NK-92 treated with Interleukin-12 subunit alpha and Interleukin-12 subunit beta, amount 100 ng/mL, for 24 hours (cell line): ENCODE measurements around the gene PTPRM.
"Not testable (repeated sequence)": the region's sequence is repeated elsewhere in the genome, so short reads cannot be mapped to it uniquely, and the experiment has no call there.

ENCODE experiments used
- DNase-seq: peaks from one replicate; lab custom pipeline; 2025; lab: John Stamatoyannopoulos, UW

The PTPRM gene

DNA sequence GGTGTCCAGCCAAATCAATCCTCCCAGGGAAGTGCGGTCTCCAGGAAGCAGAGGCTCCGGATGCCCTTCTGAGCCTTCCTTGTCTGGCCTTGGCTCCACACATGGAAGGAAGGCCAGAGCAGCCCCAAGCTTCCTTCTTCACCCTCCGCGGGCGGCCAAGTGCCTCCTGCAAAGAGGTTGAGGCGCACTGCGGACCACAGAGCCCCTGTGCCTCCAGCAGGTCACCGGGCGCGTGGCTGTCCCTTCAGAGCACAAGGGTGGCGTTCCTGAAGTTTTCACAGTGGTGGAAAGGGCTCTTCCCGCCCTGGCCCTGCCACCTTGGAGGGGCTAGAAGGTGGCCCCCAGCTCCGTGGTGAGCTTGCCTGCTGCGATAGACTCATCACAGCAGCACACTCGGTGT lies 866.2 kb downstream of the PTPRM start:
- DNase-seq, result no peak

GRCh38 chr18:8433771-8434170 lies 866.7 kb downstream of the PTPRM start:
- DNase-seq, result no peak

DNA sequence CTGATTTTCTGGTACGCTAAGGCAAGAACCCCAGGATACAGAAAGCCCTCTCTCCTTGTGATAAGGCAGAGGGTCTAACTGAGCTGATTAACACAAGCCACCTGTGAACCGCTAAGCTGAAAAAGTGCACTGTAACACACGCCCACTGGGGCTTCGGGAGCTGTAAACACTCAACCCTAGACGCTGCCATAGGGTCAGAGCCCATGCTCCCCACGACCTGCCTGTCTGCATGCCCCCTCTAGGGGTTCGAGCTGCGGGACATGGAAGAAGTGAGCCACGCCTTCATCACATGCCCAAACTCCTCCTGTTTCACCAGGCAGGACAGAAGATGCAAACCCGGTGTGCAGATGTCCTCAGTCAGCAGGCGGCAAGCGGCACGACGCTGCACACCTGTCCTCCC lies 868.3 kb downstream of the PTPRM start:
- DNase-seq, result no peak

- no peak for DNase-seq
Observed at GRCh38 chr18:8439055-8439454, 871.9 kb downstream of the PTPRM start.

DNA sequence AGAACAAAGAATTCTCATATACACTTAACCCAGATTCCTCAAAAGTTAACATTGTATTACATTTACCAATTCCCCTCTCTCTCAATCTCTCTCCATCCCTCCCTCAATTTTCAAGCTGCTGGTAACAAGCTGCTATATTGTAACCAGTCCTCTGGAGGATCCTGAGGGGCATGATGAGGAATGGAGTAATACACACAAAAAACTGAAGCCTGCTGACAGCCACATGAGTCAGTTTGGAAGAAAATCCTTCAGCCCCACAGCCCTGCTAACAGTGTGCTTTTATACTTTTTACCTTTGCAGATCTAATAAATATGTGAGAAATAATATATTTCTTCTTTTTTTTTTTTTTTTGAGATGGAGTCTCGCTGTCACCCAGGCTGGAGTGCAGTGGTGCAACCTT lies 876.4 kb downstream of the PTPRM start:
- DNase-seq, result no peak

GRCh38 chr18:8446936-8447335 lies 879.8 kb downstream of the PTPRM start:
- DNase-seq, result not testable (repeated sequence)

GRCh38 chr18:8448130-8448529 lies 881.0 kb downstream of the PTPRM start:
- no peak for DNase-seq

- DNase-seq, result no peak
Observed at GRCh38 chr18:8450013-8450412, 882.9 kb downstream of the PTPRM start.

DNA sequence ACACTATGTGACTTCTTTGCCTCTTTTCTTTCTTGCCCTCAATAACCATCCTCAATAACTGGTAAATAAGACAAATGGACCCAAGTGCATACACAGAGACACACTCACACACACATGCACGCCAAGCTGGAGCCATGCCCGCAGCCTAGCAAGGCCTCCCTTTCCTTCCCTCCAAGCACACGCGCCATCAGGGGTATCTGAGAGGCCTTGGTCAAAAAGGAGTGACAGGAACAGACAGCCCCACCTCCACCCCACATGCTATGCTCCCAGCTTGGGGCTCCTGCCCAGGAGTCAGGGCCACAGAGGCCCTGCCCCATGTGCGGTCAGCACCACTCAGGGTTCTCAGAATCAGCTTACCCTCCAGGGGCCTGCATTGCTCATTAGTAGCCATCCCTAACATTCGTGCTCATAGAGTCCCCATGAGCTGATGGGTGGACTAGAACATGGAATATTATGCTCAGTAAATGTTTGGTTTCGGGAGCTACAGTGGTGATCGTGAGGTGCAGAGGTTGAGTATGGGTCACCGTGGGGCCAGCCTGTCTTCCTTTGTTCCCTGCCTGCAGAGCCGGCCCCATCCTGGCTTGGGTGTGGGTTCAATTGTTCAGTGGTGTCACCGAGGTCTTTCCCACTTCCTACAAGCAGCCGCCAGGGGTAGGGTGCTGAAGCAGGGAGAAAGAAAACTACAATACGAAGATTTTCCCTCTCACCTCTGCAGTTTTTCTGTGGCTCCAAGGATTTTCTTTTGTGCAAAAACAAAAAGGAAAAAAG lies 884.0 kb downstream of the PTPRM start:
- no peak for DNase-seq

DNA sequence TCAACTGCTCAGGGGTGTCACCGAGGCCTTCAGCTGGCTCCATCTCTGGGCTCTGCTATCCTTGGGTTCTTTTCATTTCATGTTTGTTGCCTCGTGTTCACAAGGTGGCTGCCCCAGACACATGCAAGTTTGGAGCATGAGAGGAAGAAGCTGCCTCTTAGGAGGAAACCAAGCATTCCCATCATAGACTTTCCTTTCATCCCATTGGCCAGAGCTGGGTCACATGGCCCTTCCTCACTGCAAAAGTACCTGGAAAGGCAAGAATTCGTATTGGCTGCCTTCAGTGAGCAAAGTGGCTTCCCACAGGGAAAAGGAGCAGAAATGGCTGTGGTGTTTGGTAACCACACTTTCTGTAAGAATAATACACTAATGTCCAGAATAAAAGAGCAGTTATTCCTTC lies 886.4 kb downstream of the PTPRM start:
- no peak for DNase-seq

- DNase-seq, result no peak
Observed at GRCh38 chr18:8454136-8454535, 887.0 kb downstream of the PTPRM start.

- no peak for DNase-seq
Observed at GRCh38 chr18:8455661-8456614, 888.8 kb downstream of the PTPRM start.
